Mesendoderm (in vitro differentiated cells): ENCODE data around the gene CST9.
A peak's percentile ranks its signal among the peaks of the same experiment; 100 is the strongest.

ENCODE experiments used
- DNase-seq: peaks from one replicate; pipeline ENCODE4 v3.0.0; 2013
- H2AK5ac ChIP-seq: 2 replicates; pipeline ENCODE4 v1.6.1; 2013; ENCODE audit warnings: low read length, inconsistent platforms
- H2BK120ac ChIP-seq: 2 replicates; pipeline ENCODE4 v1.6.1; 2013; ENCODE audit warnings: low read depth, mild to moderate bottlenecking, low read length, moderate library complexity, mixed read lengths
- H2BK15ac ChIP-seq: replicated peaks from 2 replicates; pipeline ENCODE4 v1.6.1; 2013; ENCODE audit warnings: low read depth, mild to moderate bottlenecking, moderate library complexity
- H2BK5ac ChIP-seq: 2 replicates; pipeline ENCODE4 v1.6.1; 2013; ENCODE audit warnings: low read length, inconsistent platforms
- H3K18ac ChIP-seq: 2 replicates; pipeline ENCODE4 v1.6.1; 2013; ENCODE audit warnings: mild to moderate bottlenecking, low read length, mixed read lengths
- H3K23ac ChIP-seq: one replicate; pipeline ENCODE4 v1.6.1; 2013; ENCODE audit warnings: low read length
- H3K27ac ChIP-seq: 2 replicates; pipeline ENCODE4 v1.5.1; 2013; ENCODE audit warnings: low read depth, mild to moderate bottlenecking, inconsistent platforms, low read length, moderate library complexity
- H3K27me3 ChIP-seq: 2 replicates; pipeline ENCODE4 v1.6.1; 2013; ENCODE audit warnings: low read length, control low read depth, mild to moderate bottlenecking, inconsistent platforms; ENCODE audit not compliant: insufficient read depth, poor library complexity
- H3K36me3 ChIP-seq: 2 replicates; pipeline ENCODE4 v1.6.1; 2013; ENCODE audit warnings: low read length, inconsistent platforms; ENCODE audit not compliant: control insufficient read depth, insufficient read depth
- H3K4ac ChIP-seq: one replicate; pipeline ENCODE4 v1.6.1; 2013; ENCODE audit warnings: low read depth, mild to moderate bottlenecking, low read length, moderate library complexity
- H3K4me1 ChIP-seq: 2 replicates; pipeline ENCODE4 v1.6.1; 2013; ENCODE audit warnings: low read depth, low read length, inconsistent platforms; ENCODE audit not compliant: control insufficient read depth
- H3K4me2 ChIP-seq: 2 replicates; pipeline ENCODE4 v1.6.1; 2013; ENCODE audit warnings: low read length
- H3K4me3 ChIP-seq: 2 replicates; pipeline ENCODE4 v1.5.1; 2013; ENCODE audit warnings: mild to moderate bottlenecking, low read length
- H3K56ac ChIP-seq: one replicate; pipeline ENCODE4 v1.6.1; 2013; ENCODE audit warnings: low read length
- H3K79me1 ChIP-seq: 2 replicates; pipeline ENCODE4 v1.6.1; 2013; ENCODE audit warnings: low read length, inconsistent platforms
- H3K79me2 ChIP-seq: 2 replicates; pipeline ENCODE4 v1.6.1; 2013; ENCODE audit warnings: mild to moderate bottlenecking, low read length; ENCODE audit not compliant: control insufficient read depth, insufficient read depth
- H3K9ac ChIP-seq: 2 replicates; pipeline ENCODE4 v1.6.1; 2013; ENCODE audit warnings: low read length, inconsistent platforms
- H4K5ac ChIP-seq: one replicate; pipeline ENCODE4 v1.6.1; 2013; ENCODE audit warnings: low read length
- H4K8ac ChIP-seq: one replicate; pipeline ENCODE4 v1.6.1; 2013; ENCODE audit warnings: low read depth, mild to moderate bottlenecking, control low read depth, low read length, moderate library complexity
- WGBS: extraction: QIAGEN DNeasy Blood & Tissue Kit; methylation state at CpG from one replicate; pipeline ENCODE4 v1.1.7; 2013; ENCODE audit warnings: low lambda C conversion rate, missing lambda C conversion rate; ENCODE audit not compliant: insufficient coverage; ENCODE audit errors: extremely low coverage; 5-methylcytosine and 5-hydroxymethylcytosine counted together

CST9 gene

GRCh38 chr20:23627501-23627900, 21.8 kb upstream of the CST9 start:
- Histone ChIP-seq H2AK5ac (no peak overlapping the region), H2BK5ac (no peak overlapping the region), H3K4ac (no peak overlapping the region), H4K5ac (no peak overlapping the region), H3K4me1 (peaks cover 4% of the 10 kb centered on the region), H3K23ac (no peak overlapping the region), H2BK120ac (no peak overlapping the region), H3K18ac (no peak overlapping the region), H3K9ac (no peak overlapping the region), H3K27ac (no peak overlapping the region), H3K4me3 (no peak overlapping the region), H3K4me2 (no peak overlapping the region), H4K8ac (no peak overlapping the region), H3K79me2 (no peaks in the 10 kb centered on the region), H3K36me3 (no peaks in the 10 kb centered on the region), H3K56ac (no peak overlapping the region), H2BK15ac (no peak overlapping the region), H3K79me1 (no peaks in the 10 kb centered on the region), H3K27me3 (no peaks in the 10 kb centered on the region)
- WGBS, result no CpG with 5 or more reads among the region's 3 CpGs
- DNase-seq, result no peak

- H4K8ac ChIP-seq, result no peak overlapping the region
- WGBS, result no CpG with 5 or more reads among the region's 4 CpGs
- H2BK5ac ChIP-seq, result no peak overlapping the region
- no peak overlapping the region for H3K56ac ChIP-seq
- H3K9ac ChIP-seq, result no peak overlapping the region
- H2BK120ac ChIP-seq, result no peak overlapping the region
- H3K79me2 ChIP-seq, result no peaks in the 10 kb centered on the region
- no peak overlapping the region for H3K18ac ChIP-seq
- H3K79me1 ChIP-seq, result no peaks in the 10 kb centered on the region
- H4K5ac ChIP-seq, result no peak overlapping the region
- H3K27me3 ChIP-seq, result no peaks in the 10 kb centered on the region
- H3K4ac ChIP-seq, result no peak overlapping the region
- H3K4me3 ChIP-seq, result no peak overlapping the region
- H3K27ac ChIP-seq, result no peak overlapping the region
- DNase-seq, result peak; percentile 29
- peaks cover 4% of the 10 kb centered on the region for H3K4me1 ChIP-seq
- H2BK15ac ChIP-seq, result no peak overlapping the region
- no peaks in the 10 kb centered on the region for H3K36me3 ChIP-seq
- no peak overlapping the region for H2AK5ac ChIP-seq
- H3K23ac ChIP-seq, result no peak overlapping the region
- no peak overlapping the region for H3K4me2 ChIP-seq
Observed at GRCh38 chr20:23626040-23626620, 20.4 kb upstream of the CST9 start.

DNA sequence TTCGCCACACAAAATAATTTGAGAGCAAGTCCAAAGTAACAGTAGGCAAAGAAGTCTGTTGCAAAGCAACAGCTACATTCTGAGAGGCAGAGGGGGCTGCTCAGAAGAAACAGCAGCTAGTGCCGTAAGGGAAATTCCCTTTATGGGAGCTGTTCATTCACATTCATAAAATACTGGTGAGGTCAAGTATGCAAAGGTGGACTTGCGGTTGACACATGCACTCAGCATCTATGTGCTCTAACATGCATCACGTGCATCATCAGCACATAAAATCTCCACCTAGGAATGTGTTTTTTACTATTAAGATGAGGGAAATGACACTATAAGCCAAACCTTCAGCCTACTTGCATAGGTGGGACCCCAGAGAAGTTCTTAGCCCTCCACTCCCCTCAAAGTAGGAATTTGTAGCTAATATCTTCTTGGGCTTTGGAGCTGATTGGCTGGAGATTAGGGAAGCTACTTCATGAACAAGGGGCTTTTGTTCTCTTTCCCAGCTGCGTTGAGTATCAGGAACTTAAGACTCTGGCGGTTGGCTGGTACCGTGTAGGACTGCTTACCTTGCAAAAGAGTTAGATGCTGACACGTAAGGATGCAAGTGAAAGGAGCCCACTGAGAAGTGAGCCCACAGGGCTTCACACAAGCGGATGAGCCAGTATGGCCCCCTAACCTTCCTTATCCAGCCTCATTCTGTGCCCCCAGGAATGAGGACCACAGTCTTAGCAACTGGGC, 19.7 kb upstream of the CST9 start:
- DNase-seq, result no peak
- Histone ChIP-seq H3K4me3 (no peak overlapping the region), H3K9ac (no peak overlapping the region), H3K79me1 (no peaks in the 10 kb centered on the region), H3K27me3 (no peaks in the 10 kb centered on the region), H3K4me2 (no peak overlapping the region), H2BK120ac (no peak overlapping the region), H2BK5ac (no peak overlapping the region), H2BK15ac (no peak overlapping the region), H3K27ac (no peak overlapping the region), H3K18ac (no peak overlapping the region), H3K36me3 (no peaks in the 10 kb centered on the region), H3K56ac (no peak overlapping the region), H3K4ac (no peak overlapping the region), H3K79me2 (no peaks in the 10 kb centered on the region), H2AK5ac (no peak overlapping the region), H4K8ac (no peak overlapping the region), H3K23ac (no peak overlapping the region), H3K4me1 (peaks cover 4% of the 10 kb centered on the region), H4K5ac (no peak overlapping the region)
- no CpG with 5 or more reads among the region's 9 CpGs for WGBS

GRCh38 chr20:23624324-23624691, 18.6 kb upstream of the CST9 start:
- peaks cover 4% of the 10 kb centered on the region for H3K4me1 ChIP-seq
- H4K5ac ChIP-seq, result no peak overlapping the region
- H3K27me3 ChIP-seq, result no peaks in the 10 kb centered on the region
- no peak overlapping the region for H4K8ac ChIP-seq
- H2BK5ac ChIP-seq, result no peak overlapping the region
- H3K79me1 ChIP-seq, result no peaks in the 10 kb centered on the region
- H2AK5ac ChIP-seq, result no peak overlapping the region
- H3K4me3 ChIP-seq, result no peak overlapping the region
- H3K4me2 ChIP-seq, result no peak overlapping the region
- H3K56ac ChIP-seq, result no peak overlapping the region
- no peak overlapping the region for H3K9ac ChIP-seq
- no peak overlapping the region for H3K4ac ChIP-seq
- H3K18ac ChIP-seq, result no peak overlapping the region
- H3K79me2 ChIP-seq, result no peaks in the 10 kb centered on the region
- DNase-seq, result no peak
- no peak overlapping the region for H2BK120ac ChIP-seq
- no peaks in the 10 kb centered on the region for H3K36me3 ChIP-seq
- H3K23ac ChIP-seq, result no peak overlapping the region
- no peak overlapping the region for H3K27ac ChIP-seq
- no peak overlapping the region for H2BK15ac ChIP-seq
- no CpG with 5 or more reads among the region's 2 CpGs for WGBS

DNA sequence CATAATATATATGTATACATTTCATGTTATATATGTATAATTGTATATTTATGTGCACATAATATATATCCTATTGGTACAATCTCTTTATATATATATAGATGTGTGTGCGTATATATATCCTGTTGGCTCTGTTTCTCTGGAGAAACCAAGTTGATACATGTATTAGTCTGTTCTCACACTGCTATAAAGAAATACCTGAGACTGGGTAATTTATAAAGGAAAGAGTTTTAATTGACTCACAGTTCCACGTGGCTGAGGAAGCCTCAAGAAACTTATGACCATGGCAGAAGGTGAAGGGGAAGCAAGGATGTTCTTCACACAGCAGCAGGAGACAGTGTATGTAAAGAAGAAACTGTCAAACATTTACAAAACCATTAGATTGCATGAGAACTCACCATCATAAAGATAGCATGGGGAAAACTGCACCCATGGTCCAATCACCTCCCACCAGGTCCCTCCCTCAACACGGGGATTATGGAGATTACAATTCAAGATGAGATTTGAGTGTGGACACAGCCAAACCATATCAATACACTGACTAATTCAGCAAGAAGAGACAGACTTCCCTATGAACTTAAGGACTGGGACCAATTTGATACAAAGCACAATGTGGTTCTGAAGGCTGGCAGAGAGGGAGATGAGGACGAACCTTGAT, 18.1 kb upstream of the CST9 start:
- no peak overlapping the region for H3K27ac ChIP-seq
- peaks cover 3% of the 10 kb centered on the region for H3K4me1 ChIP-seq

More for the DNA sequence above, 18.1 kb upstream of the CST9 start:
- Histone ChIP-seq H2AK5ac (no peak overlapping the region), H2BK120ac (no peak overlapping the region), H3K56ac (no peak overlapping the region), H3K18ac (no peak overlapping the region), H3K79me1 (no peaks in the 10 kb centered on the region), H3K23ac (no peak overlapping the region), H3K4me2 (no peak overlapping the region), H3K4ac (no peak overlapping the region), H3K4me3 (no peak overlapping the region), H3K36me3 (no peaks in the 10 kb centered on the region), H2BK5ac (no peak overlapping the region), H2BK15ac (no peak overlapping the region), H4K8ac (no peak overlapping the region), H4K5ac (no peak overlapping the region), H3K79me2 (no peaks in the 10 kb centered on the region), H3K9ac (no peak overlapping the region), H3K27me3 (no peaks in the 10 kb centered on the region)
- no CpG with 5 or more reads among the region's 4 CpGs for WGBS
- no peak for DNase-seq
